Thoracic aorta (tissue), 2 donors: ENCODE measurements around the gene PGAP3. TPM values are rescaled to one million over a fixed set of nuclear protein-coding genes. Genes with fewer than 3 reads are reported as not detected.

Source experiments
- ATAC-seq: fragments of 150-250 bp; one replicate; pipeline ENCODE4 v1.8.0; 2017; ENCODE audit warnings: low read depth; ENCODE audit not compliant: insufficient number of reproducible peaks, low FRiP score
- DNase-seq: peaks from one replicate; pipeline ENCODE4 v3.0.0-alpha.2; 2020; ENCODE audit warnings: low spot score
- H3K27ac ChIP-seq, 2 donors: fragments of 200-600 bp; sonication (generic); 1 replicate in 1 of 2; 2 replicates in 1 of 2; pipeline ENCODE4 v1.5.1; 2016; ENCODE audit warnings: mild to moderate bottlenecking in 2 of 2, moderate library complexity in 2 of 2
- H3K27me3 ChIP-seq: fragments of 200-600 bp; sonication (generic); replicated peaks from 2 replicates; pipeline ENCODE4 v1.6.0; 2016; ENCODE audit warnings: mild to moderate bottlenecking; ENCODE audit not compliant: insufficient read depth
- H3K36me3 ChIP-seq: fragments of 200-600 bp; sonication (generic); one replicate; pipeline ENCODE4 v1.5.1; 2016
- H3K4me1 ChIP-seq, 2 donors: fragments of 200-600 bp; sonication (generic); 1 replicate in 1 of 2; 2 replicates in 1 of 2; pipeline versions ENCODE4 v1.5.1 to v1.6.0; 2016; ENCODE audit warnings: low read depth in 2 of 2, mild to moderate bottlenecking in 1 of 2; ENCODE audit not compliant: control insufficient read depth in 1 of 2
- H3K4me3 ChIP-seq: fragments of 200-600 bp; sonication (generic); 2 replicates; pipeline ENCODE4 v1.5.1; 2016; ENCODE audit warnings: mild to moderate bottlenecking
- H3K9me3 ChIP-seq: fragments of 200-600 bp; sonication (generic); 2 replicates; pipeline ENCODE4 v1.5.1; 2016
- CTCF ChIP-seq: fragments of 200-600 bp; sonication (generic); IDR thresholded peaks from one replicate; pipeline ENCODE4 v1.5.1; 2019; ENCODE audit warnings: antibody characterized with exemption
- total RNA-seq, 2 donors: library from RNA; depleted of rRNA; stranded (reverse); fragments of >200 nt; gene quantifications; one replicate each; pipeline versions ENCODE4 v1.1.0 to v1.2.3, GENCODE V29; 2016

The PGAP3 gene
- total RNA-seq, 2 donors from 2014 or later: 19.9 to 27.2 TPM

GRCh38 chr17:39676198-39676819 lies 11.5 kb downstream of the PGAP3 start:
- Histone ChIP-seq H3K27ac (peak overlapping the region; percentile 87 to 92), H3K4me1 (peaks cover 34 to 70% of the 10 kb centered on the region in 2 donors)
- ATAC-seq: peak; percentile 24

GRCh38 chr17:39675390-39676082 lies 12.3 kb downstream of the PGAP3 start:
- no peaks in the 10 kb centered on the region for H3K9me3 ChIP-seq
- ATAC-seq (no peak), DNase-seq (no peak)
- no peak overlapping the region for H3K4me3 ChIP-seq
- H3K27me3 ChIP-seq: no peaks in the 10 kb centered on the region
- no peak for TF ChIP-seq CTCF
- peaks cover 34 to 73% of the 10 kb centered on the region in 2 donors for H3K4me1 ChIP-seq
- H3K36me3 ChIP-seq: no peaks in the 10 kb centered on the region
- peak overlapping the region; percentile 87 for H3K27ac ChIP-seq

More at GRCh38 chr17:39676198-39676819, 11.5 kb downstream of the PGAP3 start:
- no peak for TF ChIP-seq CTCF
- Histone ChIP-seq H3K27me3 (no peaks in the 10 kb centered on the region), H3K4me3 (no peak overlapping the region), H3K9me3 (no peaks in the 10 kb centered on the region), H3K36me3 (no peaks in the 10 kb centered on the region)
- peak; percentile 73 for DNase-seq

- Histone ChIP-seq H3K9me3 (no peaks in the 10 kb centered on the region), H3K27me3 (no peaks in the 10 kb centered on the region), H3K4me1 (peaks cover 33 to 71% of the 10 kb centered on the region in 2 donors), H3K36me3 (no peaks in the 10 kb centered on the region), H3K4me3 (no peak overlapping the region), H3K27ac (peak overlapping the region; percentile 87)
- DNase-seq (no peak), ATAC-seq (no peak)
- no peak for TF ChIP-seq CTCF
These were observed 13.0 kb downstream of the PGAP3 start for GRCh38 chr17:39674702-39675389.

GRCh38 chr17:39674179-39674578 lies 13.7 kb downstream of the PGAP3 start:
- H3K4me3 ChIP-seq: no peak overlapping the region
- no peaks in the 10 kb centered on the region for H3K36me3 ChIP-seq
- no peaks in the 10 kb centered on the region for H3K27me3 ChIP-seq
- peak overlapping the region; percentile 87 for H3K27ac ChIP-seq
- no peaks in the 10 kb centered on the region for H3K9me3 ChIP-seq
- ATAC-seq: no peak
- H3K4me1 ChIP-seq: peaks cover 30 to 65% of the 10 kb centered on the region in 2 donors
- TF ChIP-seq CTCF: no peak
- no peak for DNase-seq
